KOPT-K1 (cell line): Measurements from ENCODE around the gene CRNN.

Experiments
- H3K27ac ChIP-seq: fragments of 200-600 bp; sonication (generic); 2 replicates; pipeline ENCODE4 v1.5.1; 2016; ENCODE audit warnings: antibody characterized with exemption, mild to moderate bottlenecking, low read depth, low read length; ENCODE audit not compliant: poor library complexity, severe bottlenecking
- H3K36me3 ChIP-seq: fragments of 200-600 bp; sonication (generic); 2 replicates; pipeline ENCODE4 v1.5.1; 2017; ENCODE audit warnings: antibody characterized with exemption, mild to moderate bottlenecking, low read length, moderate library complexity; ENCODE audit not compliant: insufficient read depth
- H3K9me3 ChIP-seq: fragments of 200-600 bp; sonication (generic); 2 replicates; pipeline ENCODE4 v1.5.1; 2017; ENCODE audit warnings: antibody characterized with exemption, low read length, mild to moderate bottlenecking; ENCODE audit not compliant: insufficient read depth, poor library complexity, severe bottlenecking

Gene CRNN

DNA sequence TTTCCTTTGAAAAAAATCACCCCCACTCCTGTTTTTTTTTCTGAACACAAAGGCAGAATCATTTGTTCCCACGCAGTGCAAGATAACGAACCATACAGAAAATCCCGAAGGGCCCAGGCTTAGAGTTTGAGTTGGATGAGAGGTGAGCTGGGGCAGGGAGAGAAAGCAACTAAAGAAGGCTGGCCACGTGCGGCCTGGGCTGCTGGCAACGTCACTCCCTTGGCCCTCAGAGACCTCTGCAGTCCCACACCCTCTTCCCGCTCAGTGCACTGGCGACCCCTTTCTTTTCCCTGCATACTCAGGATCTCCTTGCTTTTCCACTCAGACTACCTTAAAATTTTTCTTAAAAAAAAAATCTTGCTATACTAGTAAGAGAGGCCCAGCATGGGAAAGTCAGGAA, 28.2 kb upstream of the CRNN start:
- H3K36me3 ChIP-seq, result no peaks in the 10 kb centered on the region
- no peak overlapping the region for H3K27ac ChIP-seq
- H3K9me3 ChIP-seq, result no peaks in the 10 kb centered on the region

DNA sequence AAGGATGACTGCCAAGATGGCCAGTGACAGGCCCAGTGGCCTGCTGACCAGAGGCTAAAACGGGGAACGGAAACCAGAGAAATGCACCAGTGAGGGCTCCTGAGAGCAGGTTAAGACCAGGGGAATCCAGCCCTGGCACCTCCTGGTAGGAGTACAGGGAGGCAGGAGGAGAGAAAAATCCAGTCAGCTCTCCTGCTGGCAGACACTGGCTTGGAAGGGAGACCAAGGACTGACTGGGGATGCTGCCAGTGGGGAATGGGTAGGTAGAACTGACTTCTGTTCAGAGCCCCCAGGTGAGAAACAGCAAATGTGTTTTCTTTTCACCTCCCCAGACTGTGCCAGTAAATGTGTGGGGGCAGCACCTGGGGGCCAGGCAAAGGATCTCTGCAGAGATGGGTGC, 27.7 kb upstream of the CRNN start:
- Histone ChIP-seq H3K9me3 (no peaks in the 10 kb centered on the region), H3K27ac (no peak overlapping the region), H3K36me3 (no peaks in the 10 kb centered on the region)

DNA sequence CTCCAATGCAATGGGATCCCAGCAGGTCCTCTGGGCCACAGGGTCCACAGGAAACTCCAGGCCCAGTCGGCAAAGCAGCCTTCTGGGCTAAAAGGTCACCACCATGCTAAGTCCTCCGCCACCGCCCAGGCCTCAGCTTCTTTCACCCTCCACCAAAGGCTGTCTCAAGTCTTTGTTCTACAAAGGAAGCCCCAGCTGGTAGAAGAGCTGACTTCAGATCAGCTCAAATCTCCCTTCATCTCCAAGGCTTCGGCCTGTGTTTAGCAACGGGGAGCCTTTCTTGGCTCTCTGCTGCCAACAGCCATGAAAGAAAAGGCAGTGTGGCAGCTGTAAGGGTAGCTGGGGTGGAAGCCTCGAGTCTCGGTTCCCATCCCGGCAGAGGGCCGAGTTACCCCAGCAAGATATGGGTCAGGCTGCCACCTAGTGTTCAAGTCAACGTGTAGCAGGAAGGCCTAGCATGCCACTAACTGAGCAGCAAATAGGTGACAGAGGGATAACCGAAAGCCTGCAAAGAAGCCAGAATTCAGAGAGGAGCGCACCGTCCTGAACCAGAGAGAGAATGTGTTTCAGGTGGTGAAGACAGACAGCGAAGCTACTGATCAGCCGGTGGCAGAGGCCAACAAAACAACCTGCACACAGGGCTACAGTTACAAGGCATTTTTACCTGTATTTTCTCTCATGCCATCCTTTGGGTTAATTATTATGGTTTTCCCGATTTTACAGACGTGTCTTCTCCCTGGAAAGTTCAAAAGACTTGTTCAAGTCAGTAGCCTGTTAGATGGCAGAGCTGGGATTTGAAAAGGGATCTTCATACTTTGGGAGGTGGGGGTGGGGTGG, 26.8 kb upstream of the CRNN start:
- no peaks in the 10 kb centered on the region for H3K9me3 ChIP-seq
- H3K27ac ChIP-seq, result no peak overlapping the region
- H3K36me3 ChIP-seq, result no peaks in the 10 kb centered on the region

DNA sequence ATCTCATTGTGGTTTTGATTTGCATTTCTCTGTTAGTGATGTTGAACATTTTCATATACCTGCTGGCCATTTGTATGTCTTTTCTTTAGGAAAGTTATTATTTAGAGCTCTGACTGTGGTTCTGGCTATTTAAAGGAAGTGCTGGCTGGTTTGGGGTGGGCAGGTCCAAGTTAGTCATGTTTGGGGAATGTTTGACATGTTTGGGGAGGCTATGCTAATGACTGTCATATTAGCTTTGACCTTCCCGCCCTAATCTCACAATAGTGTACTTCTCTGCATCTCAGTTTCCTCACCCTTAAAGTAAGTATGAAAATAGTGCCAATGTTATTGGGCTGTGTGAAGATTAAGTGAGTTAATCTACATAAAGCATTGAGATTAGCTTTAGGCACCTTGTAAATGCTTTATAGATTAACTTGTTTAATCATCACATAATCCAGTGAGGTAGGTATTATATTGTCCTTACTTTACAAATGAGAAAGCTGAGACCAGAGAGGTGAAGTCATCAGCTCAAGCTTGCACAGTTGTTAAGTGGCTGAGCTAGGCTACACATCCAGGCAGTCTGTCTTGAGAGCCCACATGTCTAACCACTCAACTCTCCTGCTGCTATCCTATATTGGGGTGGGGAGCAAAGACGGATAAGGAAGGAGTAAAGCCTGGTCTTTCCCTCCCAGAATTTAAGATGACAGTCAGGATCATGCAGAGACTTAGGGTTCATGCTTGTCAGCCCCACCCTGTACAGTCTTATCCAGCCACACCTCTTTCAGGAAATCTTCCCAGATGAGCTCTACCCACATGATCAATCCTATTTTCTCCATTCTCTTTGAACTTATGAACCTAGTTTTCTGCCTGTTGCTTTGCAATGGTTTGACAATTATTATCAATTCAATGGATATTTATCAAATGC, 22.8 kb upstream of the CRNN start:
- H3K9me3 ChIP-seq, result no peaks in the 10 kb centered on the region
- H3K27ac ChIP-seq, result no peak overlapping the region
- H3K36me3 ChIP-seq, result no peaks in the 10 kb centered on the region

DNA sequence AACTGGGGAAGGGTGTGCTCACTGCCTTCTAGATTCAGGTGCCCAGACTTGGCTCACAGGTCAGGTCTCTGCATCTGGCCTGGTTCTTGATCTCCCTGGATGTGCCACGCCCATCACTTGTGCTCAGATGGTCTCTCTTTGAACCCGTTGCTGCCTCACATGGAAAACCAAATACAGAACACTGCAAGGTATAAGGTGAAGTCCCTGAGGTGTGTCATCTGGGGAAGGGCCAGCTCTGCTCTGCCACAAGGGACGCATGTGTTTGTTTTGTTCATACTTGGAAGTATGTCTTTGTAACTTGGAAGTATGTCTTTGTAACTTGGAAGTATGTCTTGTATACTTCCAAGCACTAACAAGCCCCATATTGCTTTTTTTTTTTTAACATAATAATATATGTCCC, 13.4 kb upstream of the CRNN start:
- Histone ChIP-seq H3K36me3 (no peaks in the 10 kb centered on the region), H3K9me3 (peaks cover 17% of the 10 kb centered on the region), H3K27ac (no peak overlapping the region)

DNA sequence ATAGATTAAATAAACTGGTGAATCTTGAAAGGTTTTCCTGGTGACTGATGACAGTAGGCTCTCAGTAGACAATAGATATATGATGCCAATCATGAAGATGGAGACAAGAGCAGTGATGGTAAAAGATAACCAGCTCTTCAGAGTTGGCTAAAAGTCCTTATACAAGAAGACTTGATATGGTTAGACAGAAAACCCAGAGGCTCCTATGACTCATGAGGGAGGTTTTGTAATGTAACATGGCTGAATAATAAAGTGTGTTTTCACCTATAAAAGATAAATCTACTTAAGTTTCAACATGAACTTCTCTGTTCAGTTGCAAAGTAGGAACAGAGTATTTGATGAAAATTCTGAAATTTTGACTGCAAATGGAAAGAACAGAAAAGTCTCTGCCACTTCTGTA, 12.7 kb upstream of the CRNN start:
- no peaks in the 10 kb centered on the region for H3K36me3 ChIP-seq
- H3K9me3 ChIP-seq, result peaks cover 17% of the 10 kb centered on the region
- no peak overlapping the region for H3K27ac ChIP-seq

DNA sequence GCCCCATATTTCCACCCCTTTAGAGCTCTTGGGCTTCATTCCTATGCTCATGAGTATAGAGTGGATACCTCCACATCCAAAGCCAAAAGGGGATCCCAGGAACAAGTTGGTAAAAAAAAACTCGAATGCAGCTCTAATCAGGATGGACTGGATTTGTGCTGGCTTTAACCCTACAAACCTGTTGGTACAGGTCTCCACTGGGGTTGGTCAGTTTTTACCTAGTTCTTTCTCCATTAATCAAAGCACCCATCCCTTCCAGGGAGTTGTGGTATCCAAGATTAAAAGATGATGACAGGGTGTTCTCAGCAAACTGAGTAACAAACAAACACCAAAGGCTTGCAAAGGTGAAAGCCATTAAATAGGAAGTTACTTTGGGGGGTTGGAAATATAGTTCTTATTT, 5.9 kb upstream of the CRNN start:
- Histone ChIP-seq H3K27ac (no peak overlapping the region), H3K9me3 (peaks cover 15% of the 10 kb centered on the region), H3K36me3 (no peaks in the 10 kb centered on the region)

DNA sequence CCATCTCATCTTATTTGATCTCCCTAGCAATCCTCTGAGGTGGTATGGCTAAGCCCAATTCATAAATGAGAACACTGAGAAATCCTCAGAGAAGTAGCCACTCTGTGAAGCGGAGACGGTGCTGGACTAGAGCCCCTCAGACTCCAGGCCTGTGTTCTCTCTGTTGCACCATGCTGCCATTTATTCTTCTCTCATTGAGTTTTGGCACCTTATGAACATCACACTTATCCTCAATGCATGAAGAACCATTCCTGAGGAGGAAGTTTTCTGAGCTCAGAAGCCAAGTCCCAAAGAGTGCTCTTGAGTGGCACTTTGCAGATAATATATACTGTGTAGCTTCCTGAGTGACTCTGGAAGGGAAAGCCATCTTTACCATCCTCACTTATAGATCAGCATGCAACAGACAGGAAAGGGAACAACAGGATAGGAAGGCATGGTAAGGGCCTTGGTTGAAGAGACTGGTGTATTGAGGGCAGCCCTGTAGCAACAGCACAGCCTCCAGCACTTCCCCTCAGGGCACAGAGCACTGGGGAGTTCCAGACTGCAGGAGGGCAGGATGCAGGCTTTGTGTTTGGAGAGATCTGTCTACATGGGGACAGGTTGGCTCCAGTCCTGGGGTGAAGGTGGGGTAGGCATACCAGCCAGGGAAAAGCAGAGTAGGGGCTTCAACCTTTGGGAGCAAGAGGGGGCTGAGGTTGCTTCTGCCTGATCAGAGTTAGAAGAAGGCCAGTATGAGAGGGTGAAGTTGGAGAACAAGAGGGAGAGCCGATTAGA, 1.6 kb upstream of the CRNN start:
- Histone ChIP-seq H3K9me3 (no peaks in the 10 kb centered on the region), H3K27ac (no peak overlapping the region), H3K36me3 (no peaks in the 10 kb centered on the region)

DNA sequence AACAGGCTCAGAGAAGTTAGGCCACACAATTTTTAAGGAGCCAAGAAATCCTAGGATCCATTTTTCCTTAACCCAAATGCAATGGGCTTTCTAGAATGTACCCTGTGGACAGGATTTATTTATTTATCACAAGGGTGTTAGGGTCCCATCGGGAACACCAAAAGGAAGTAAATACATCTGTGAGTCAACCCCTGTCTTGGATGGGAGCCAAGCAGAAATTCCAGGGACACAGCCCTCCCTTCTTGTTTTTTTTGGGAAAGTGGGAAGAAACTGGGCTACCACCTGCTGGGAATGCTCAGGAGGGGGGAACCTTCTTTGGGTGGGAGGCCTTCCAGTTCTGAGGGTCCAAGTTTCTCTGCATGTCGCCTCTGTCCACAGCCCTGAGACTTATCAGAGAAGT, 1.3 kb downstream of the CRNN start:
- Histone ChIP-seq H3K36me3 (no peaks in the 10 kb centered on the region), H3K9me3 (no peaks in the 10 kb centered on the region), H3K27ac (no peak overlapping the region)

DNA sequence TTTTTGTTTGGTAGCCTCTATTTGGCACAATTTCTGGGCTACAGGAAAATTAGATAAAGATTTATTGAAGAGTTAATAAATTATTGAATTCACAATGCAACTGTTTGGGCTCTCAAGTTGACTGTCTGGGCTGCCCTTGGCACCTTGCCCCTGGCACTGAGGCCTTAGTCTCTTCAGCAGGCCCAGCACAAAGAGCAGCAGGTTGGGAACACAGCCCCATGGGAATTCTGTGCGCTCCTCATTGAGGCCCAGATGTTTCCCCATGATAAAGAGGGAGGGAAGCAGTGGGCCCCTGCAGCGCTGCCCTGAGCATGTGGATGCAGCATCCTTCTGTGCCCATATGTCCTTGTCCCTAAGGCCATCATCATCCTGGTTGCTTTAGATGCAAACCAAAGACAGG, 2.9 kb downstream of the CRNN start:
- H3K27ac ChIP-seq, result no peak overlapping the region
- no peaks in the 10 kb centered on the region for H3K9me3 ChIP-seq
- no peaks in the 10 kb centered on the region for H3K36me3 ChIP-seq

DNA sequence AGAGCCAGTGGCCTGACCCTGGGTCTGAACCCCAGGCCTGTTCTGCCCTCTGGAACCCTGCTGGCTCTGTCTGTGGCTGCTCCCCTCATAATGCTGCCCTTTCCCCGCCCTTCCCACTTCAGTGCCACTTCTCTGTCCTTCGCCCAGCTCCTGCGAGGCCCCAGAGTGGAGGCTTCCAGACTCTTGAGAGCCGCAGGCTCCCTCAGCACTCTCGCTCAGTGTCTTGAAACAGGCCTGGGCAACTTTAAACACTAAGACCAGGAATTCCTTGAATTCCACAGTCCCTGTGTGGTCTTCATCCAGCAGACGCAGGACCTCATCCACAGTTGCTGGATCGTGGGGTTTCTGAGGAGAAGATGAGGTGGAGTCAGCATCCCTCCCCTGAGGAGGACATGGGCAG, 3.5 kb downstream of the CRNN start:
- Histone ChIP-seq H3K27ac (no peak overlapping the region), H3K9me3 (no peaks in the 10 kb centered on the region), H3K36me3 (no peaks in the 10 kb centered on the region)

DNA sequence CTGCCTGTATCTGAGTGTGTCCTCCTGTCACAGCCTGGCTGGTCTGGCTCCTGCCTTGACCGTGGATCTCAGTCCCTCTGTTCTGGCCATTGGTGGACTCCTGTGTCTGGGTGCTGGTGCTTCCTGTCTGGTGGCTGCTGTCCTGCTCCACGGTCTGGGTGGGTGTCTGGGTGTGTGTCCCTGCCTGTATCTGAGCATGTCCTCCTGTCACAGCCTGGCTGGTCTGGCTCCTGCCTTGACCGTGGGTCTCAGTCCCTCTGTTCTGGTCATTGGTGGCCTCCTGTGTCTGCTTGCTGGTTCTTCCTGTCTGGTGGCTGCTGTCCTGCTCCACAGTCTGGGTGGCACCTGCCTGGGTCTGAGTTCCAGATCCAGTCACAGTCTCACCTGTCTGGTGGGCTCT, 4.0 kb downstream of the CRNN start:
- no peaks in the 10 kb centered on the region for H3K36me3 ChIP-seq
- no peaks in the 10 kb centered on the region for H3K9me3 ChIP-seq
- no peak overlapping the region for H3K27ac ChIP-seq

DNA sequence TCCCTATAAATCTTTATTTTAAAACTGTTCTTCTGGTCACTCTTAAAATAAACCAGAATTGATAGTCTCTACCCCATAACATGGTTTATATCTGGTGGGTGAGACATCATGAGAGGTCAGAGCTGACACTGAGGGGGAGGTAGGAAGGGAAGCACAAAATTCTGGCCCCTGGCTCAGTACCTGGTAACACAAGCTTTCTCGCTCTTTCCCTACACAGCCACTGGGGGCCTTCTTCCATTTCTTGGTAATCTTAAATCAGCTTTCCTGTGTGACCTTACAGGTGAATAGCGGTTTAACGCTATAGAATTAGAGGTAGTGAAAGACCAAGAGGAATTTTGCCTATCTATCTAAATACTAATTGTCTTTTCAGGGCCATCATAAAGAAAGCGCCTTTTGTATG, 5.4 kb downstream of the CRNN start:
- Histone ChIP-seq H3K9me3 (no peaks in the 10 kb centered on the region), H3K27ac (no peak overlapping the region), H3K36me3 (no peaks in the 10 kb centered on the region)

DNA sequence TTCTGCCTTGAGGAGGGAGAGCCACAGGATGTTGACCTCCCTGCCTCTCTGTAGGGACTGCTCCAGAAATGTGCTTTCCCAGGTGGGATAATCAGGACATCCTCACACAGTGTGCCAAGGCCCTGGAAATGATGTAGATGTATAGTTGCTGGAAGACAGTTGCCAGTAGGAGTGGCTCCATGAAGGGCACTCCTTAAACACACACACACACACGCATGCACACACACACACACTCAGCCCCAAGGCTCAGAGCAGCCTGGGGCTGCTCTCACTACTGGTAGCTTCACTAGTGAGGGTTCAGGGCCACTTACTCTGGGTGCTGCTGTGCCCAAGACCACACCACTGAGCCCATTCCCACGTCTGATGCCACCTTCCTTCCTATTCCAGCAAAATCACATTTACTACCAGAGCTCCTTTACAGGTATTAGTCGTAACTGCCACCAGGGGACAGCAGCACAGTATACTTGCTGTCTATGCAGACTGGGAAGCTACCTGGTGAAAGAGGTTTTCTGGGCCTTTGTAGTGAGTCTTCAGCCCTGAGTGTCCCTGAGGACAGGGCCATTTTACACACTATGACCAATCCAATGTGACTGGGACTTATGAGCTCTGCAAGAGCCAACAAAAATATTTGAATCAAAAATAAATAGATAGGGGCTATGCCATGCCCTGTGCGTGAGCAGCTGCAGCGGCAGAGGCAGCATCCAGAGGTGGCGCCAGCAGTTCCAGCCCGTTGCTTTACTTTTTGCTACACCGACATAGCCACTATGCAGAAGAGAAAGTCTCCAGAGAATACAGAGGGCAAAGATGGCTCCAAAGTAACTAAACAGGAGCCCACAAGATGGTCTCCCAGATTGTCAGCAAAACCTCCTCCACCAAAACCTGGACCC, 15.0 kb downstream of the CRNN start:
- H3K27ac ChIP-seq, result no peak overlapping the region
- no peaks in the 10 kb centered on the region for H3K36me3 ChIP-seq
- H3K9me3 ChIP-seq, result no peaks in the 10 kb centered on the region
